H1 (cell line): ENCODE measurements around the gene SMLR1. TPM values are rescaled to one million over a fixed set of nuclear protein-coding genes. Genes with fewer than 3 reads are reported as not detected.

ENCODE experiments used
- CTCF ChIA-PET: fragments of 300-600 bp; sonication (Branson Sonifier 250); formaldehyde crosslinking; loops from one replicate; lab custom pipeline; 2021; ENCODE audit not compliant: partially characterized antibody; lab: Charles Lee
- POLR2A ChIA-PET: fragments of 300-600 bp; sonication (Branson Sonifier 250); formaldehyde crosslinking; loops from one replicate; lab custom pipeline; 2021; ENCODE audit warnings: inconsistent platforms; ENCODE audit not compliant: partially characterized antibody; lab: Charles Lee
- DNase-seq, 2 experiments: peaks; one replicate each; pipeline versions ENCODE4 v3.0.0 to v3.0.0-alpha.2; 2010 to 2022; ENCODE audit warnings: low spot score in 2 of 2, low read depth in 1 of 2, mixed read lengths in 1 of 2
- FAIRE-seq: peaks from 2 replicates; lab custom pipeline; 2011; peaks lifted over from hg19 to GRCh38; lab: Jason Lieb, UNC
- H2AFZ ChIP-seq: 2 replicates; pipeline ENCODE4 v1.8.1; 2012; ENCODE audit warnings: low read length, inconsistent platforms
- H2AK5ac ChIP-seq: 2 replicates; pipeline ENCODE4 v1.6.1; 2013; ENCODE audit warnings: low read depth, low read length
- H2BK120ac ChIP-seq: replicated peaks from 2 replicates; pipeline ENCODE3; 2013; ENCODE audit warnings: low read depth, low read length, inconsistent platforms
- H2BK12ac ChIP-seq: 2 replicates; pipeline ENCODE4 v1.6.1; 2013; ENCODE audit warnings: low read depth, low read length
- H2BK15ac ChIP-seq: 2 replicates; pipeline ENCODE4 v1.6.1; 2013; ENCODE audit warnings: low read length
- H2BK20ac ChIP-seq: 2 replicates; pipeline ENCODE4 v1.6.1; 2013; ENCODE audit warnings: low read length
- H2BK5ac ChIP-seq: 2 replicates; pipeline ENCODE4 v1.6.1; 2013; ENCODE audit warnings: low read depth, low read length
- H3K14ac ChIP-seq: 2 replicates; pipeline ENCODE4 v1.6.1; 2013; ENCODE audit warnings: inconsistent platforms; ENCODE audit not compliant: insufficient read length
- H3K18ac ChIP-seq: 2 replicates; pipeline ENCODE4 v1.6.1; 2013; ENCODE audit warnings: low read length; ENCODE audit errors: extremely low read depth
- H3K23ac ChIP-seq: 2 replicates; pipeline ENCODE4 v1.6.1; 2013; ENCODE audit warnings: inconsistent platforms; ENCODE audit not compliant: insufficient read length
- H3K23me2 ChIP-seq: 2 replicates; pipeline ENCODE4 v1.6.1; 2013; ENCODE audit warnings: low read depth, low read length
- H3K27ac ChIP-seq: 2 replicates; pipeline ENCODE4 v1.6.1; 2011; ENCODE audit warnings: low read depth, low read length, inconsistent platforms
- H3K27me3 ChIP-seq, 4 experiments: replicated peaks in 1 of 4; 1 replicate in 1 of 4; 2 replicates in 3 of 4; pipeline versions ENCODE4 v1.6.1 to v1.8.1; 2011 to 2013; ENCODE audit warnings: low read length in 3 of 4, mild to moderate bottlenecking in 3 of 4, inconsistent platforms in 2 of 4, mixed read lengths in 2 of 4, moderate library complexity in 1 of 4; ENCODE audit not compliant: control insufficient read depth in 3 of 4, insufficient read depth in 3 of 4; ENCODE audit errors: extremely low read depth in 1 of 4
- H3K36me3 ChIP-seq, 4 experiments: 2 replicates each; pipeline versions ENCODE4 v1.6.1 to v1.8.1; 2011 to 2013; ENCODE audit warnings: mild to moderate bottlenecking in 4 of 4, low read length in 3 of 4, moderate library complexity in 2 of 4, control low read depth in 1 of 4, inconsistent platforms in 1 of 4; ENCODE audit not compliant: insufficient read depth in 4 of 4, control insufficient read depth in 2 of 4
- H3K4ac ChIP-seq: replicated peaks from 2 replicates; pipeline ENCODE3; 2013; ENCODE audit warnings: low read length, low read depth, mixed read lengths, inconsistent platforms; ENCODE audit not compliant: insufficient read length
- H3K4me1 ChIP-seq, 4 experiments: replicated peaks in 1 of 4; 1 replicate in 1 of 4; 2 replicates in 3 of 4; pipeline versions ENCODE4 v1.6.1 to v1.8.1; 2011 to 2013; ENCODE audit warnings: low read length in 3 of 4, inconsistent platforms in 2 of 4, mixed read lengths in 1 of 4; ENCODE audit not compliant: insufficient read depth in 4 of 4, control insufficient read depth in 3 of 4
- H3K4me2 ChIP-seq, 2 experiments: 2 replicates each; pipeline versions ENCODE4 v1.6.1 to v1.8.1; 2011 to 2013; ENCODE audit warnings: low read depth in 2 of 2, low read length in 2 of 2, control low read depth in 1 of 2, inconsistent platforms in 1 of 2, mild to moderate bottlenecking in 1 of 2; ENCODE audit not compliant: insufficient read depth in 1 of 2
- H3K4me3 ChIP-seq, 4 experiments: fragments of 200-600, 300-600 bp in 1 of 4; sonication (generic), shearing (Covaris generic), sonication (Bioruptor Twin) in 1 of 4; 2 replicates each; pipeline versions ENCODE4 v1.5.1 to v1.8.1; 2011 to 2016; ENCODE audit warnings: low read length in 4 of 4, low read depth in 3 of 4, control low read depth in 2 of 4, inconsistent platforms in 2 of 4, mild to moderate bottlenecking in 2 of 4, mixed read lengths in 1 of 4, moderate library complexity in 1 of 4; ENCODE audit not compliant: insufficient read depth in 2 of 4; ENCODE audit errors: extremely low read depth in 1 of 4
- H3K56ac ChIP-seq: replicated peaks from 2 replicates; pipeline ENCODE3; 2013; ENCODE audit warnings: low read depth, mild to moderate bottlenecking, mixed read lengths, low read length, inconsistent platforms; ENCODE audit not compliant: insufficient read length
- H3K79me1 ChIP-seq: 2 replicates; pipeline ENCODE4 v1.6.1; 2013; ENCODE audit warnings: low read depth, low read length, control low read depth
- H3K79me2 ChIP-seq, 2 experiments: 2 replicates each; pipeline versions ENCODE4 v1.6.1 to v1.8.1; 2012 to 2013; ENCODE audit warnings: low read length in 2 of 2, mild to moderate bottlenecking in 2 of 2, inconsistent platforms in 1 of 2; ENCODE audit not compliant: insufficient read depth in 2 of 2, control insufficient read depth in 1 of 2
- H3K9ac ChIP-seq, 4 experiments: replicated peaks in 1 of 4; 1 replicate in 1 of 4; 2 replicates in 3 of 4; pipeline versions ENCODE4 v1.6.1 to v1.8.1; 2011 to 2013; ENCODE audit warnings: low read depth in 3 of 4, low read length in 3 of 4, control low read depth in 2 of 4, mild to moderate bottlenecking in 2 of 4, moderate library complexity in 2 of 4, inconsistent platforms in 1 of 4; ENCODE audit errors: extremely low read depth in 1 of 4
- H3K9me3 ChIP-seq, 2 experiments: 2 replicates each; pipeline versions ENCODE4 v1.6.1 to v1.8.1; 2012 to 2013; ENCODE audit warnings: mild to moderate bottlenecking in 2 of 2, moderate library complexity in 2 of 2, control low read depth in 1 of 2, inconsistent platforms in 1 of 2, low read depth in 1 of 2, low read length in 1 of 2, mixed read lengths in 1 of 2; ENCODE audit not compliant: insufficient read depth in 2 of 2
- H4K20me1 ChIP-seq, 2 experiments: replicated peaks in 1 of 2; 2 replicates each; pipeline versions ENCODE3 to v1.8.1; 2011 to 2013; ENCODE audit warnings: inconsistent platforms in 2 of 2, low read length in 2 of 2, mild to moderate bottlenecking in 1 of 2; ENCODE audit not compliant: insufficient read depth in 2 of 2, control insufficient read depth in 1 of 2
- H4K5ac ChIP-seq: 2 replicates; pipeline ENCODE4 v1.6.1; 2013; ENCODE audit warnings: low read length, low read depth, mixed read lengths, inconsistent platforms; ENCODE audit not compliant: insufficient read length
- H4K8ac ChIP-seq: 2 replicates; pipeline ENCODE4 v1.8.0; 2013; ENCODE audit warnings: mild to moderate bottlenecking, moderate library complexity, low read length, inconsistent platforms; ENCODE audit not compliant: insufficient read depth; ENCODE audit errors: extremely low read depth
- H4K91ac ChIP-seq: replicated peaks from 2 replicates; pipeline ENCODE3; 2013; ENCODE audit warnings: low read length, mixed read lengths, inconsistent platforms; ENCODE audit not compliant: insufficient read length
- MAFK ChIP-seq: IDR thresholded peaks from 2 replicates; pipeline ENCODE4 v1.6.1; 2012; ENCODE audit warnings: low read depth, mild to moderate bottlenecking, improper control_type of control experiment, low read length
- WGBS, 2 experiments: shearing (Covaris generic) in 1 of 2; methylation state at CpG; one replicate each; pipeline versions ENCODE4 v1.1.6 to v1.1.7; 2013 to 2015; ENCODE audit warnings: low lambda C conversion rate in 2 of 2, mixed read lengths in 2 of 2, inconsistent platforms in 1 of 2, low coverage in 1 of 2, missing lambda C conversion rate in 1 of 2; ENCODE audit not compliant: insufficient replicate concordance in 2 of 2, insufficient coverage in 1 of 2, insufficient read length in 1 of 2; ENCODE audit errors: extremely low coverage in 1 of 2, missing lambda C conversion rate in 1 of 2; 5-methylcytosine and 5-hydroxymethylcytosine counted together
- polyA plus RNA-seq, 7 experiments: library from polyadenylated mRNA; depleted of rRNA in 3 of 7; stranded (reverse) in 5 of 7; unstranded in 2 of 7; fragments of >200 nt in 5 of 7; fragments of 200-250 nt in 2 of 7; gene quantifications; 1 replicate in 5 of 7; 2 replicates in 1 of 7; 4 replicates in 1 of 7; pipeline versions ENCODE4 v1.2.1 to v1.2.3, GENCODE V29; 2011 to 2013; ENCODE audit warnings: missing spikeins in 2 of 7, mixed read lengths in 2 of 7
- total RNA-seq: library from RNA; stranded (reverse); fragmentation: NEBNext Ultra II Directional; extraction: Animal tissue kit (Norgen Biotek cat#: 25700); gene quantifications from 2 replicates; pipeline ENCODE4 v1.2.1, GENCODE V29; 2021

The SMLR1 gene
- total and polyA plus RNA-seq, 2 of the 8 experiments (the other 6 are each of a cell fraction or from before 2014, with no cell fraction given) = not detected

- CTCF ChIA-PET = interaction anchor here (1.1 kb wide), 1 partner anchor 13 kb away, joined by 4 read pairs; the partner anchor contains the start of gene SMLR1
- H3K4ac ChIP-seq = no peak overlapping the region
Measured at GRCh38 chr6:130814506-130814905, 12.7 kb upstream of the SMLR1 start.

More at GRCh38 chr6:130814506-130814905, 12.7 kb upstream of the SMLR1 start:
- Histone ChIP-seq H3K9ac (no peak overlapping the region), H3K56ac (no peak overlapping the region), H3K4me2 (no peak overlapping the region), H2AFZ (no peak overlapping the region), H3K4me3 (no peak overlapping the region), H3K18ac (no peak overlapping the region), H3K23ac (no peak overlapping the region), H2BK15ac (no peak overlapping the region), H3K27me3 (peaks cover 0 to 1% (median 0%) of the 10 kb centered on the region in 4 experiments; a peak in 1 of 7 replicates), H2BK120ac (no peak overlapping the region), H3K23me2 (no peaks in the 10 kb centered on the region), H3K9me3 (no peaks in the 10 kb centered on the region), H3K14ac (no peak overlapping the region), H3K79me2 (no peaks in the 10 kb centered on the region), H3K36me3 (no peaks in the 10 kb centered on the region), H3K79me1 (no peaks in the 10 kb centered on the region), H2AK5ac (no peak overlapping the region), H3K4me1 (no peaks in the 10 kb centered on the region), H4K20me1 (no peaks in the 10 kb centered on the region), H2BK5ac (no peak overlapping the region), H4K8ac (no peak overlapping the region), H4K91ac (no peak overlapping the region), H3K27ac (no peak overlapping the region), H4K5ac (no peak overlapping the region), H2BK20ac (no peak overlapping the region), H2BK12ac (no peak overlapping the region)
- WGBS, 2 experiments = 95% methylated on average over 3 of the region's 3 CpGs; no CpG with 5 or more reads in 1 of the 2 experiments
- TF ChIP-seq MAFK = no peak
- DNase-seq (no peak), FAIRE-seq (no peak)
- POLR2A ChIA-PET = interaction anchor here (1.1 kb wide), 1 partner anchor 10 kb away, joined by 3 read pairs; no protein-coding TSS in a partner anchor
